ENCODE measurements around the gene DIP2C. TPM values are rescaled to one million over a fixed set of nuclear protein-coding genes. Genes with fewer than 3 reads are reported as not detected.

DIP2C gene
- total and polyA plus RNA-seq, 8 donors = 2.4 to 40.1 (median 21.0) TPM

- no peaks in the 10 kb centered on the region for H3K36me3 ChIP-seq
- no peak overlapping the region for H3K4me3 ChIP-seq
- TF ChIP-seq POLR2AphosphoS5 (IDR thresholded peaks at IDR 0.05) (no peak), POLR2A (IDR thresholded peaks at IDR 0.05) (no peak), EP300 (IDR thresholded peaks at IDR 0.05) (no peak), CTCF (IDR thresholded peaks at IDR 0.05) (no peak)
- H3K27me3 ChIP-seq = no peaks in the 10 kb centered on the region
- peaks cover 0 to 15% (median 6%) of the 10 kb centered on the region in 4 donors for H3K4me1 ChIP-seq
- no peaks in the 10 kb centered on the region for H3K9me3 ChIP-seq
- H3K27ac ChIP-seq = no peak overlapping the region
- no peak for DNase-seq
- intact Hi-C loops (cut with DNase I; ENCODE audit: low total_unique reads) = no loop called here
- WGBS, 5 donors = 90 to 93% (median 91%) methylated on average over 33 to 37 of the region's 37 CpGs
Observed at GRCh38 chr10:528173-529165, 161.0 kb downstream of the DIP2C start.

GRCh38 chr10:527416-527815 lies 162.1 kb downstream of the DIP2C start:
- H3K9me3 ChIP-seq = no peaks in the 10 kb centered on the region
- WGBS, 5 donors = 31 to 59% (median 54%) methylated on average over 1 of the region's 1 CpG
- H3K4me3 ChIP-seq = no peak overlapping the region
- H3K27me3 ChIP-seq = no peaks in the 10 kb centered on the region
- H3K36me3 ChIP-seq = no peaks in the 10 kb centered on the region
- DNase-seq = no peak
- intact Hi-C loops (cut with DNase I; ENCODE audit: low total_unique reads) = no loop called here
- H3K4me1 ChIP-seq = peaks cover 0 to 16% (median 7%) of the 10 kb centered on the region in 4 donors
- no peak overlapping the region for H3K27ac ChIP-seq
- TF ChIP-seq EP300 (IDR thresholded peaks at IDR 0.05) = no peak
- no peak for TF ChIP-seq CTCF (IDR thresholded peaks at IDR 0.05)
- no peak for TF ChIP-seq POLR2A (IDR thresholded peaks at IDR 0.05)
- no peak for TF ChIP-seq POLR2AphosphoS5 (IDR thresholded peaks at IDR 0.05)

- intact Hi-C loops (cut with DNase I; ENCODE audit: low total_unique reads) = no loop called here
- no peak overlapping the region for H3K4me3 ChIP-seq
- no peaks in the 10 kb centered on the region for H3K27me3 ChIP-seq
- WGBS, 5 donors = 90 to 94% (median 92%) methylated on average over 20 to 21 of the region's 21 CpGs
- H3K4me1 ChIP-seq = peaks cover 0 to 23% (median 10%) of the 10 kb centered on the region in 4 donors
- H3K9me3 ChIP-seq = no peaks in the 10 kb centered on the region
- H3K27ac ChIP-seq = no peak overlapping the region
- no peaks in the 10 kb centered on the region for H3K36me3 ChIP-seq
- no peak for DNase-seq
- TF ChIP-seq POLR2A (IDR thresholded peaks at IDR 0.05) (no peak), CTCF (IDR thresholded peaks at IDR 0.05) (no peak), EP300 (IDR thresholded peaks at IDR 0.05) (no peak)
Observed at GRCh38 chr10:526651-527312, 162.7 kb downstream of the DIP2C start.

DNA sequence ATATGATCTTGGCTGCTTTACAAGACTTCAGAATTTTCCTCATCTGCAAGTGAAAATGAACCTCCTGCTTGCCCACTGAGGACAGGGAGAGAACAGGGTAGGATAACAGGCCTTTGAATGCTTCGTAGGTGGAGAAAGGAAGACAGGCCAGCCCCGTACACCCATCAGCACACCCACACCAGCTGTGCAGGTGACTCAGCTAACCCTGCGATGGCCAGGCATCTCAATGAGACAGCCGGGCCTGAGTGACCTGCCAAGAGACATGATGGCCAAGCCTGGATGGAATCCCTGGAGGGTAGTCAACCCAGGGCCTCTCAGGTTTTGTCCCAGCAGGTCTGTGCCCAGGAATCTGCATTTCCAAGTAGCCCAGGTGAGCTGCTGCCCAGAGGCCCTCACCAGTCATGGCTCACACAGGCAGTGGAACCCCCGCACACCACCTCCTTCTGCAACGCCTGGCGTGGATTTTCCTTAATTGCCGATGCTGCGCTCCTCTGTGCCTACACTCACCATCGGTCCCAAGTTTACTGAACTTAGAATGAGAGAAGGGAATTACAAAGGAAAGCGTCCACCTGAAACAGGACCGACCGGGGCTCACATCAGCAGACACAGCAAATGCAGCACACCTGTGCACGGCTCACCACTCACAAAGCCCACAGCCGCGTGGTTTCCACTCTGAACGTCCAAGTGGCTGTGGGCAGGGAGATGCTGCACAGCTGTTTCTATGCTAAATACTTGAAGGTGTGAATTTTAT lies 163.7 kb downstream of the DIP2C start:
- H3K27me3 ChIP-seq = no peaks in the 10 kb centered on the region
- no peaks in the 10 kb centered on the region for H3K36me3 ChIP-seq
- TF ChIP-seq POLR2A (IDR thresholded peaks at IDR 0.05) (no peak), POLR2AphosphoS5 (IDR thresholded peaks at IDR 0.05) (no peak), CTCF (IDR thresholded peaks at IDR 0.05) (no peak), EP300 (IDR thresholded peaks at IDR 0.05) (no peak)
- no peak overlapping the region for H3K4me3 ChIP-seq
- no peaks in the 10 kb centered on the region for H3K9me3 ChIP-seq
- H3K27ac ChIP-seq = no peak overlapping the region
- no peak for DNase-seq
- intact Hi-C loops (cut with DNase I; ENCODE audit: low total_unique reads) = no loop called here
- peaks cover 0 to 29% (median 14%) of the 10 kb centered on the region in 4 donors for H3K4me1 ChIP-seq
- 83 to 90% (median 87%) methylated on average over 17 of the region's 17 CpGs for WGBS, 5 donors

All from stomach (tissue), 9 donors.